Measurements from ENCODE around the gene DNAJC5.
"Not testable (repeated sequence)": the region's sequence is repeated elsewhere in the genome, so short reads cannot be mapped to it uniquely, and the experiment has no call there.

DNAJC5 gene

DNA sequence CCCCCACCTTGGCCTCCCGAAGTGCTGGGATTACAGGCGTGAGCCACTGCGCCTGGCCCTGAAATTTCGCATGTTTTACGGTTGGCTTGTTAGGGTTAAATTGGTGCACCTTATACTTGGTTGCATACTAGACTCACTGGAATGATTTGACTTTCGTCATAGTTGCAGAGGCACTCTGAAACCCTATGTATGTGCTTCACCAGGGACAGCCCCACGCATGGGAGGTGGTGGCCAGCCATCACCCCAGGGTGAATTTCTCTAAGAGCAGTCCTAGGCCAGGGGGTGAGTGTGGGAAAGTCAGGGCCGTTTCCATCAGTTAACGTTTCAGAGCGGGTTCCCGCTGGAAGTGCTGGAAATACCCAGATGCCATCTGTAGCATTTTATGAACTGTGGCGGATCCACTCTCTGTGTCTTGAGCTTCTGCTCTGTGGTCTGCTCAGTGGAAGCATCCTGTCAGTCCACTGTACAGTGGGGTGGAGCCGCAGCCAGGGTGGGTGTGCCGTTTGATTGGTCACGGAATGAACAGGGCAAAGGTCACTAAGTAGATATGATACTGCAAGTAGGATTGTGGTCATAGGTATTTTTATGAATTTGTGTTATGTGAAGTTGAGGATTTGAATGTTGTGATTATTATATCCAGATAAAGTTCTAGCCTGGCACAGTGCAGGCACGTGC, 13.2 kb downstream of the DNAJC5 start:
- Mint-ChIP-seq H3K36me3 (no peaks in the 10 kb centered on the region), H3K4me1 (ENCODE audit: low read depth) (peaks cover 41% of the 10 kb centered on the region), H3K4me3 (no peak overlapping the region), H3K27ac (no peak overlapping the region), H3K27me3 (no peaks in the 10 kb centered on the region), H3K9me3 (ENCODE audit: low read depth) (no peaks in the 10 kb centered on the region)

DNA sequence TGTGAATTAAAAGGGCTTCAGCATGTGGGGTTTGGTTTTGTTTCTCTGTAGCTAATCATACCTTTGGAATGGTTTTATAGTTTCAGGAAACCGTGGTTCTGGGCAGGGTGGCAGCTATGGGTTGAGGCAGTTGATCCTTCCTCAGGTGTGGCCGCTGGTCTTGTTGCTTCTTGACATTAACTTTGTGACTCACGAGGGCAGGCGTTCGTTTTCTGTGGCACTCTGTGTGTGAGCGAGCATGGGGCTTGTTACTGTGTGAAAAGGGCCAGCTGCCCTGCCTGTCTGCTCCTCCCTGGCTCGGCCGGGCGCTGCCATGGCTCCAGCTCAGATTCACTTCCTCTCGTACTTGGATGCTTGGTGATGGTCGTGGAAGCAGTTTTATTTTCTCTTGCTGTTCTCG, 16.2 kb downstream of the DNAJC5 start:
- Mint-ChIP-seq H3K27me3 (no peaks in the 10 kb centered on the region), H3K4me1 (ENCODE audit: low read depth) (peaks cover 32% of the 10 kb centered on the region), H3K4me3 (no peak overlapping the region), H3K9me3 (ENCODE audit: low read depth) (no peaks in the 10 kb centered on the region), H3K36me3 (peaks cover under 1% of the 10 kb centered on the region), H3K27ac (no peak overlapping the region)

DNA sequence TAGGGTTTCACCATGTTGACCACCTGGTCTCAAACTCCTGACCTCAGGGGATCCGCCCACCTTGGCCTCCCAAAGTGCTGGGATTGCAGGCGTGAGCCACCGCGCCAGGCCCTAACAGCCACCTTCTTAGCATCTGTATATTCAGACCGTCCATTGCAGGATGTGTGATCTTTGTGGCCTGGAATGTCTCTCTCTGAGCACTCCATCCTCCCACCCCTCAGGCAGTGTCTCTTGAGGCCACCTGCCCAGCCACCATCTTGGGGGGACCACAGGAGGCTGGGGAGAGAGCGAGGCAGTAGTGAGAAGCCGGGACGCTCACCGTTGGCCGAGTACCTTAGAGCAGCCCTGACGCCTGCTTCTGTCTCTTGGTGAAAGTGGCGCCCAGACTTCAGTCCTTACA, 18.8 kb downstream of the DNAJC5 start:
- Mint-ChIP-seq H3K4me3 (no peak overlapping the region), H3K27me3 (no peaks in the 10 kb centered on the region), H3K36me3 (peaks cover 2% of the 10 kb centered on the region), H3K9me3 (ENCODE audit: low read depth) (no peaks in the 10 kb centered on the region), H3K4me1 (ENCODE audit: low read depth) (peaks cover 38% of the 10 kb centered on the region), H3K27ac (no peak overlapping the region)

DNA sequence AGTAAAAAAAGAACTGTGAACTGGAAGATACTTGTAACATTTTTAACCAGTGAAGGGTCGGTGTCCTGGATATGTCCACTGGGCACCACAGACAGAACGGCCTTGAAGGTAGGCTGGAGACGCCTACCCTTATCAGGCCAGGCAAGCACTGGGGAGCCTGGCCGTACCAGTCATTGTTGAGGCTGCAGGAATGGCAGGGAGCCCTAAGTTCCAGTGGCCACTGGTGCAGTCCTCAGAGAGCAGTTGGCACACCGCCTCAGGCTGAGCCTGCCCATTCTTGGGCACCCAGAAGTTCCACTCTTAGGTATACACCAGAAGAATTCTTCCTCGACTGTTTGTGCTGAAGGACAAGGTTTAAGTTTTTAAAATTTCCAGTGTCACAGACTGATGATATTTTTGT, 20.5 kb downstream of the DNAJC5 start:
- peaks cover 2% of the 10 kb centered on the region for H3K36me3 Mint-ChIP-seq
- peak overlapping the region; percentile 12 for H3K27ac Mint-ChIP-seq
- H3K27me3 Mint-ChIP-seq, result no peaks in the 10 kb centered on the region
- peaks cover 32% of the 10 kb centered on the region for H3K4me1 Mint-ChIP-seq (ENCODE audit: low read depth)
- H3K4me3 Mint-ChIP-seq, result no peak overlapping the region
- no peaks in the 10 kb centered on the region for H3K9me3 Mint-ChIP-seq (ENCODE audit: low read depth)

DNA sequence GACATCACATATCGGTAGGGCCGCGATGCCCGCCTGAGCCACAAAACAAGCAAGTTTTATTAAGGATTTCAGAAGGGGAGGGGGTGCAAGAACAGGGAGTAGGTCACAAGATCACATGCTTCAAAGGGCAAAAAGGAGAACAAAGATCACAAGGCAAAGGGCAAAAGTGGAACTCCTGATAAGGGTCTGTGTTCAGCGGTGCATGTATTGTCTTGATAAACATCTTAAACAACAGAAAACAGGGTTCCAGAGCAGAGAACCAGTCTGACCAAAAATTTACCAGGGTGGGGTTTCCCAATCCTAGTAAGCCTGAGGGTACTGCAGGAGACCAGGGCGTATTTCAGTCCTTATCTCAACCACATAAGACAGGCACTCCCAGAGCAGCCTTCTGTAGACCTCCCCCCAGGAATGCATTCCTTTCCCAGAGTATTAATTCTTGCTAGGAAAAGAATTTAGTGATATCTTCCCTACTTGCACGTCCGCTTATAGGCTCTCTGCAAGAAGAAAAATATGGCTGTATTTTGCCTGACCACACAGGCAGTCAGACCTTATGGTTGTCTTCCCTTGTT, 21.5 kb downstream of the DNAJC5 start:
- Mint-ChIP-seq H3K4me1 (ENCODE audit: low read depth) (peaks cover 25% of the 10 kb centered on the region), H3K27ac (peak overlapping the region; percentile 64)
- not testable (repeated sequence) for H3K9me3 Mint-ChIP-seq (ENCODE audit: low read depth); H3K4me3 Mint-ChIP-seq; H3K27me3 Mint-ChIP-seq; H3K36me3 Mint-ChIP-seq

DNA sequence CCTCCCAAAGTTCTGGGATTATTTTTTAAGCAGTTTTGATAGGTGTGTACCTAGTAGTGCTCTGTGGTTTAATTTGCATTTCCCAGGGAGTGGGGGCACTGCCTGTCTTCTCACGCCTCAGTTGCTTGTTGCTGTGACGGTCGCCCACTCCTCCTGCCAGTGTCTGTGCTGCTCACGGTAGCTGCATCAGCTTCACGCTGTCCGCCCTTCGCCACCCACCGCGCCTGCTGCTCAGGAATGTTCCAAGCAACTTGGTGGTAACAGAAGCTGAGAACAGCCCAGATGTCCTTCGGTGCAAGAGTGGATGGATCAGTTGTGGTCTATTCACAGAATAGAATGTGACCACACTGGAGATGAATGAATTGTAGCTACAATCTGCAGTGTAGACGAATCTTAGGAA, 22.9 kb downstream of the DNAJC5 start:
- Mint-ChIP-seq H3K9me3 (ENCODE audit: low read depth) (no peaks in the 10 kb centered on the region), H3K27ac (peak overlapping the region; percentile 29), H3K4me3 (no peak overlapping the region), H3K4me1 (ENCODE audit: low read depth) (peaks cover 23% of the 10 kb centered on the region), H3K27me3 (no peaks in the 10 kb centered on the region), H3K36me3 (peaks cover 2% of the 10 kb centered on the region)

DNA sequence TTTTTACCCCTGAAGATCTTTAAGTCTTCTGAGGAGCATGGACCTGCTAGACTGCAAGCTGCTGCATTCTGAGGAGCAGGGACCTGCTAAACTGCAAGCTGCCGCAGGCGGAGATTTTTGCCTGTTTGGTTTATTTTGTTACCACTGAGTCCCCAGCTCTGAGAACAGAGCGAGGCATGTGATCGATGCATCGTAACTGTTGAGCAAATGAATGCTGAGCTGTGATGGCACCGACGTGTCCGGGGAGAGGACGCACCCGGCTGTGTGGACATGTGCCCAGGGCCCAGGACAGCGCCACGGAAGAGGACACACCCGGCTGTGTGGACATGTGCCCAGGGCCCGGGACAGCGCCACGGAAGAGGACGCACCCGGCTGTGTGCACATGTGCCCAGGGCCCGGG, 24.2 kb downstream of the DNAJC5 start:
- Mint-ChIP-seq H3K27ac (no peak overlapping the region), H3K36me3 (peaks cover 2% of the 10 kb centered on the region), H3K4me1 (ENCODE audit: low read depth) (peaks cover 21% of the 10 kb centered on the region), H3K27me3 (no peaks in the 10 kb centered on the region), H3K4me3 (no peak overlapping the region), H3K9me3 (ENCODE audit: low read depth) (no peaks in the 10 kb centered on the region)

DNA sequence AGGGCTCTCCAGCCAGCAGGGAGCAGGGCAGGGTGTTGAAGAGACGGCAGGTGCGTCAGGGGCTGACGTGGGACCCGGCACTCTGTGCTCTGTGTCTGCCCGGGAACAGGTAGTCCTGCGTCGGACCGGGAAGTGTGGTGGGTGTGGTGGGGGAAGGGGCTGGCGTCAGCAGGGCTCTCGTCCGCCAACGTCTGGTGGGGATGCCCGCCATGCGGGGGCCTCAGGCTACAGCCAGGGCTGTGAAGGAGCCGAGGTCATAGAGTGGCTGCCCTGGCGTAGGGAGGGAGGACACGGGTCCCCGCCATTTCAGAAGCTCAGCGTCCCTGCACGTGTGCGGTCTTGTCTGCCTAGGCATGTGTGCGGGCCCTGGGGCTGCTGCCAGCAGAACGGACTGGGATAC, 25.3 kb downstream of the DNAJC5 start:
- no peak overlapping the region for H3K27ac Mint-ChIP-seq

DNA sequence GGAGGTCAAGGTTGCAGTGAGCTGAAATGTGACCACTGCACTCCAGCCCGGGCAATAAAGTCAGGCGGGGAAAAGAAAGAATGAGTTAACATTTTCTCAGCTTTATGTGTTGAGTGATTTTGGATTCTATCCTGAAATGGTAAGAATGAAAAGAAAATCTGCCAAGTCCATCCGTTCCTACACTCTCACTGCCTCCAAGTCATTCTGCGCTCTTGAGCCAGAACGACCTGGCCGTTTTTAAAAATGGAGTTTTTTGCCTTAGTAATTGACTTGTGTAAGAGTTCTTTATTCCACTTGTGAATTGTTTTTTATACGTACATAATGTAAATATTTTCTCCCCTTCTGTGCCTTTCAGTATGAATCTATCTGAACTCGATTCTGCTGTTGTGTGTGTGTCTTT, 28.7 kb downstream of the DNAJC5 start:
- H3K9me3 Mint-ChIP-seq (ENCODE audit: low read depth), result no peaks in the 10 kb centered on the region
- H3K4me3 Mint-ChIP-seq, result no peak overlapping the region
- H3K4me1 Mint-ChIP-seq (ENCODE audit: low read depth), result peaks cover 16% of the 10 kb centered on the region
- no peaks in the 10 kb centered on the region for H3K27me3 Mint-ChIP-seq
- H3K36me3 Mint-ChIP-seq, result peaks cover 3% of the 10 kb centered on the region
- peak overlapping the region; percentile 34 for H3K27ac Mint-ChIP-seq

More for the DNA sequence above, 25.3 kb downstream of the DNAJC5 start:
- no peaks in the 10 kb centered on the region for H3K27me3 Mint-ChIP-seq
- peaks cover 2% of the 10 kb centered on the region for H3K36me3 Mint-ChIP-seq
- H3K9me3 Mint-ChIP-seq (ENCODE audit: low read depth), result no peaks in the 10 kb centered on the region
- no peak overlapping the region for H3K4me3 Mint-ChIP-seq
- H3K4me1 Mint-ChIP-seq (ENCODE audit: low read depth), result peaks cover 22% of the 10 kb centered on the region

DNA sequence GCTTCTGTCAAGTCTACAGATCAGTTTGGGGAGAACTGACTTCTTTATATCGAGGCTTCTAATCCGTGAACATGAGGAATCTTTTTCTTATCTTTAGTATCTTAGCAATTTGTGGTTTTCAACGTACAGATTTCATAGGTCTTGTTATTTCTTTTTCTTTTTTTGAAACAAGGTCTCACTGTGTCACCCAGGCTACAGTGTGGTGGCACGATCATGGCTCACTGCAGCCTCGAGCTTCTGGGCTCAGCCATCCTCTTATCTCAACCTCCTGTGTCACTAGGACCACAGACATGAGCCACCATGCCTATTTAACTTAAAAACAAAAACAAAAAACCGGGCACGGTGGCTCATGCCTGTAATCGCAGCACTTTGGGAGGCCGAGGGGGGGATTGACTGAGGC, 29.3 kb downstream of the DNAJC5 start:
- Mint-ChIP-seq H3K36me3 (peaks cover 3% of the 10 kb centered on the region), H3K27ac (peak overlapping the region; percentile 34), H3K4me1 (ENCODE audit: low read depth) (peaks cover 16% of the 10 kb centered on the region), H3K4me3 (no peak overlapping the region), H3K9me3 (ENCODE audit: low read depth) (no peaks in the 10 kb centered on the region), H3K27me3 (no peaks in the 10 kb centered on the region)

DNA sequence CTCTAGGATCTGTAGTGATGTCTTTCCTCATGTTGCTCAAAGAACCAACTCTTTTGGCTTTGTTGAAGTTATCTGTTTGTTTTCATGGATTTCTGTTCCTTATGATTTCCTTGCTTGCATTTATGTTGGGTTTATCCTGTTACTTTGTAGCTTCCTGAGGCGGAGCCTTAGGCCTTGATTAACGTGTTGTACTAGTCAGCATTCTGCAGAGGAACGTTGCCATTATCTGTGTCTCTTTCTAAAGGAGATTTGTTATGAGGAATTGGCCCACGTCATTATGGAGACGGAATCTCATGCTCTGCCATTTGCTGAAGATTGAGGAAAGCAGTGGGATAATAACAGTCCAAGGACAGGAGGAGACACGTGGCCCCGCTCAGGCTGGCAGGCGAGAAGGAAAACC, 31.4 kb downstream of the DNAJC5 start:
- H3K9me3 Mint-ChIP-seq (ENCODE audit: low read depth), result no peaks in the 10 kb centered on the region
- no peaks in the 10 kb centered on the region for H3K27me3 Mint-ChIP-seq
- peaks cover 16% of the 10 kb centered on the region for H3K4me1 Mint-ChIP-seq (ENCODE audit: low read depth)
- no peak overlapping the region for H3K27ac Mint-ChIP-seq
- H3K4me3 Mint-ChIP-seq, result no peak overlapping the region
- H3K36me3 Mint-ChIP-seq, result peaks cover 3% of the 10 kb centered on the region

DNA sequence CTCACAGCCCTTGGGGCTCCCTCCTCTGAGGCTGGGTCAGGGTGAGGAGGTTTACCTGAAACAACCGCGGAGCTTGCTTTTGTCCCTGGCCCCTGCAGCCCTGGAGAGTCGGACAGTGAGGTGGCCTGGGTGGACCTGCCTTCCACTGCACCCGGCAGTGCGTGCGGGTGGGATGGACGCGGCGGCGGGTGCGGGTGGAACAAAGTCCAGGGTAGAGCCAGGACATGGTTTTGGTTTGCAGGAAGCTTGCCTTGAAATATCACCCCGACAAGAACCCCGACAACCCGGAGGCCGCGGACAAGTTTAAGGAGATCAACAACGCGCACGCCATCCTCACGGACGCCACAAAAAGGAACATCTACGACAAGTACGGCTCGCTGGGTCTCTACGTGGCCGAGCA, 34.1 kb downstream of the DNAJC5 start:
- H3K36me3 Mint-ChIP-seq, result peaks cover 3% of the 10 kb centered on the region
- peaks cover 12% of the 10 kb centered on the region for H3K4me1 Mint-ChIP-seq (ENCODE audit: low read depth)
- no peak overlapping the region for H3K27ac Mint-ChIP-seq
- H3K9me3 Mint-ChIP-seq (ENCODE audit: low read depth), result no peaks in the 10 kb centered on the region
- H3K27me3 Mint-ChIP-seq, result no peaks in the 10 kb centered on the region
- H3K4me3 Mint-ChIP-seq, result no peak overlapping the region

DNA sequence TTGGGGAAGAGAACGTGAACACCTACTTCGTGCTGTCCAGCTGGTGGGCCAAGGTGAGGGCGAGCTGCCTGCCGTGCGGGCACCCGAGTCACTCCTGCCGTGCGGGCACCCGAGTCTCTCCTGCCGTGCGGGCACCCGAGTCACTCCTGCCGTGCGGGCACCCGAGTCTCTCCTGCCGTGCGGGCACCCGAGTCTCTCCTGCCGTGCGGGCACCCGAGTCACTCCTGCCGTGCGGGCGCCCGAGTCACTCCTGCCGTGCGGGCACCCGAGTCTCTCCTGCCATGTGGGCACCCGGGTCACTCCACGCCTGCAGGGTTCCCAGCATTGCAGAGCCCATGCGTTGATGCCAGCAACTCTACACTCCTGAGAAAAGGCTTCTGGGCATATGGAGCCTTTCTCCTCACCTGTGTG, 34.6 kb downstream of the DNAJC5 start:
- H3K4me3 Mint-ChIP-seq; H3K27me3 Mint-ChIP-seq; H3K36me3 Mint-ChIP-seq; H3K9me3 Mint-ChIP-seq (ENCODE audit: low read depth); H3K27ac Mint-ChIP-seq: not testable (repeated sequence)
- H3K4me1 Mint-ChIP-seq (ENCODE audit: low read depth), result peaks cover 12% of the 10 kb centered on the region

DNA sequence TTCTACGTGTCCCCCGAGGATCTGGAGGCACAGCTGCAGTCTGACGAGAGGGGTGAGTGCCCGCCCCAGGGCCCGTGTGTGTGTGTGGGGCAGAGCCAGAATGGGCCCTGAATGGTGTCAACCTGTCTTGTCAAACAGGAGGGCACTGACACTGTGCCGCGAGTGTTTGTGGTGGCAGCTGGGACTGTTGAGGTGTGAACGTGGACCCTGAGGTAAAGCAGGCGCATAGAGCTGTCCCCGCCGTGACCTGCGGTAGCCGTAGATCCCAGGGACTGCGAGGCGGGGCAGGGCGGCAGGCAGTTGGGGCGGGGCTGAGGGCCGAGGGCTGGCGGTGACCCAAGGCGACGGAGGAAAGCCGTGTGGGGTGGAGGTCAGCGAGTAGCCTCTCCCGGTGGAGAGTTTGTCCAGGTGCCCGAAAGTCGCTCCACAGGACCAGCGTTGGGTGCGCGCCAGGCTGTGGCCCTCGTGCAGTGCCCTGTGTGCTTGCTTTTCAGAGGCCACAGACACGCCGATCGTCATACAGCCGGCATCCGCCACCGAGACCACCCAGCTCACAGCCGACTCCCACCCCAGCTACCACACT, 36.1 kb downstream of the DNAJC5 start:
- H3K4me3 Mint-ChIP-seq, result no peak overlapping the region
- H3K9me3 Mint-ChIP-seq (ENCODE audit: low read depth), result no peaks in the 10 kb centered on the region
- H3K27me3 Mint-ChIP-seq, result no peaks in the 10 kb centered on the region
- H3K27ac Mint-ChIP-seq, result no peak overlapping the region
- peaks cover 3% of the 10 kb centered on the region for H3K36me3 Mint-ChIP-seq
- H3K4me1 Mint-ChIP-seq (ENCODE audit: low read depth), result peaks cover 9% of the 10 kb centered on the region

DNA sequence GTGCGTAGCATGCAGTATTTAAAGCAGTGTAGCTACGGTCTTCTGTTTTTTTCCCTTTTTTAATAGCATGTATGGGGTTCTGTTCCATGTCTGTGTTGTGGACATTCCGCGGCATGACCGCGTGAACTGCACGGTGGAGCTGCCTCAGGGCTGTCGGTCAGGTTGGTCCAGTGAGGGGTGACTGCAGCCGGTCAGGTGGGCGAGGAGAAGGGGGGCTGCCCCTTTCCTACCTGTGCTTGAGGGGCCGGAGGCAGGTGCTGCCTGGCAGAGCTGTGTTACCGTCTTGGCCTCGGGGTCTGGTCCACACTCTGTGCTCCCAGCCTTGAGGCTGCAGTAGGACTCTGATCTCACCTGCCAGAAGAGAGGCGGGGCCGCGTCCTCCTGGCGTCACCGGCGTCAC, 36.8 kb downstream of the DNAJC5 start:
- Mint-ChIP-seq H3K27ac (no peak overlapping the region), H3K27me3 (no peaks in the 10 kb centered on the region)

More for the DNA sequence above, 36.8 kb downstream of the DNAJC5 start:
- no peak overlapping the region for H3K4me3 Mint-ChIP-seq
- no peaks in the 10 kb centered on the region for H3K36me3 Mint-ChIP-seq
- no peaks in the 10 kb centered on the region for H3K9me3 Mint-ChIP-seq (ENCODE audit: low read depth)
- H3K4me1 Mint-ChIP-seq (ENCODE audit: low read depth), result peaks cover 5% of the 10 kb centered on the region
